A673 (cell line): ENCODE data around the gene RAB25. TPM values are rescaled to one million over a fixed set of nuclear protein-coding genes. Genes with fewer than 3 reads are reported as not detected.

Experiments used
- BruUV-seq: library from RNA; stranded (reverse); fragments of 400-500 nt; replicated peaks from 2 replicates; lab custom pipeline; 2021; lab: Mats Ljungman, UMichigan
- CTCF ChIA-PET: fragments of 300-600 bp; sonication (Branson Sonifier 250); formaldehyde crosslinking; loops from one replicate; lab custom pipeline; 2022; ENCODE audit warnings: antibody characterized with exemption; lab: Charles Lee
- POLR2A ChIA-PET: fragments of 300-600 bp; sonication (Branson Sonifier 250); formaldehyde crosslinking; loops from one replicate; lab custom pipeline; 2022; ENCODE audit warnings: antibody characterized with exemption; ENCODE audit not compliant: low non-redundant PET; lab: Charles Lee
- DNase-seq: peaks from one replicate; pipeline ENCODE4 v3.0.0-alpha.2; 2015; ENCODE audit warnings: low spot score
- H3K27ac ChIP-seq: fragments of 200-600 bp; sonication (generic); 2 replicates; pipeline ENCODE4 v1.5.1; 2016; ENCODE audit warnings: mixed run types, low read depth, mild to moderate bottlenecking, mixed read lengths, antibody characterized with exemption, low read length; ENCODE audit not compliant: poor library complexity, severe bottlenecking
- H3K27me3 ChIP-seq: fragments of 200-600 bp; sonication (generic); replicated peaks from 2 replicates; pipeline ENCODE4 v1.6.1; 2017; ENCODE audit warnings: mixed run types, low read depth, mild to moderate bottlenecking, mixed read lengths, antibody characterized with exemption, low read length; ENCODE audit not compliant: insufficient read depth, poor library complexity
- H3K36me3 ChIP-seq: fragments of 200-600 bp; sonication (generic); 2 replicates; pipeline ENCODE4 v1.6.1; 2016; ENCODE audit warnings: mixed run types, mild to moderate bottlenecking, mixed read lengths, antibody characterized with exemption, low read length; ENCODE audit not compliant: insufficient read depth, poor library complexity, severe bottlenecking
- H3K4me1 ChIP-seq: fragments of 200-600 bp; sonication (generic); 2 replicates; pipeline ENCODE4 v1.6.1; 2017; ENCODE audit warnings: mixed run types, mild to moderate bottlenecking, mixed read lengths, antibody characterized with exemption, low read length; ENCODE audit not compliant: insufficient read depth, poor library complexity, severe bottlenecking
- H3K4me3 ChIP-seq: fragments of 200-600 bp; sonication (generic); 2 replicates; pipeline ENCODE4 v1.5.1; 2016; ENCODE audit warnings: low read depth, mixed run types, mild to moderate bottlenecking, mixed read lengths, low read length; ENCODE audit not compliant: poor library complexity, severe bottlenecking
- H3K9me3 ChIP-seq: fragments of 200-600 bp; sonication (generic); 2 replicates; pipeline ENCODE4 v1.6.1; 2016; ENCODE audit warnings: mixed run types, low read depth, mild to moderate bottlenecking, mixed read lengths, antibody characterized with exemption, low read length; ENCODE audit not compliant: poor library complexity, severe bottlenecking
- CTCF ChIP-seq: fragments of 300-800, 200-600 bp; sonication (generic); conservative IDR thresholded peaks from 2 replicates; pipeline ENCODE4 v1.5.1; 2017; ENCODE audit warnings: low read depth, mild to moderate bottlenecking, antibody characterized with exemption, low read length, moderate library complexity, mixed read lengths
- EZH2 ChIP-seq: fragments of 200-600 bp; sonication (generic); IDR thresholded peaks from 2 replicates; pipeline ENCODE4 v1.6.1; 2017; ENCODE audit warnings: borderline replicate concordance, low read depth, mild to moderate bottlenecking, mixed read lengths, antibody characterized with exemption, low read length; ENCODE audit not compliant: poor library complexity, severe bottlenecking
- intact Hi-C: fragments of 100-400 bp; cut with micrococcal nuclease; formaldehyde crosslinking; loops from one replicate; pipeline ENCODE4 v1.10.0; 2022; ENCODE audit not compliant: unreplicated experiment
- total RNA-seq: library from RNA; stranded (reverse); gene quantifications from 2 replicates; pipeline ENCODE4 v1.2.3, GENCODE V29; 2021

RAB25 gene
- total RNA-seq, 1 experiment from 2014 or later = 0.47 TPM

- ChIA-PET CTCF (interaction anchor here (0.6 to 3.2 kb wide), 7 partner anchors 17 to 133 kb away, joined by 3 to 56 read pairs (median 5); no protein-coding TSS in a partner anchor), POLR2A (no interaction called here)
- intact Hi-C loops = no loop called here
- Histone ChIP-seq H3K4me1 (peaks cover 15% of the 10 kb centered on the region), H3K4me3 (no peak overlapping the region), H3K27me3 (no peaks in the 10 kb centered on the region), H3K9me3 (no peaks in the 10 kb centered on the region), H3K27ac (no peak overlapping the region), H3K36me3 (no peaks in the 10 kb centered on the region)
- no TSS peak for BruUV-seq
- TF ChIP-seq EZH2 = no peak
- peak; percentile 99 for TF ChIP-seq CTCF
- DNase-seq = peak; percentile 90
Observed at GRCh38 chr1:156096640-156097391, 35.9 kb downstream of the RAB25 start.

GRCh38 chr1:156097499-156098178, 36.7 kb downstream of the RAB25 start:
- H3K36me3 ChIP-seq = no peaks in the 10 kb centered on the region
- H3K4me3 ChIP-seq = no peak overlapping the region
- no peaks in the 10 kb centered on the region for H3K27me3 ChIP-seq
- H3K27ac ChIP-seq = no peak overlapping the region
- ChIA-PET CTCF (interaction anchor here (0.5 to 3.2 kb wide), 4 partner anchors 16 to 31 kb away, joined by 3 to 56 read pairs (median 4); no protein-coding TSS in a partner anchor), POLR2A (no interaction called here)
- peaks cover 20% of the 10 kb centered on the region for H3K4me1 ChIP-seq
- no peak for DNase-seq
- no TSS peak for BruUV-seq
- TF ChIP-seq EZH2 (no peak), CTCF (no peak)
- H3K9me3 ChIP-seq = no peaks in the 10 kb centered on the region
- intact Hi-C loops = no loop called here

- no peak overlapping the region for H3K27ac ChIP-seq
- ChIA-PET POLR2A (no interaction called here), CTCF (interaction anchor here (2.1 kb wide), 1 partner anchor 31 kb away, joined by 12 read pairs; no protein-coding TSS in a partner anchor)
- no TSS peak for BruUV-seq
- TF ChIP-seq EZH2 = no peak
- H3K4me3 ChIP-seq = no peak overlapping the region
- no peaks in the 10 kb centered on the region for H3K27me3 ChIP-seq
- no peaks in the 10 kb centered on the region for H3K9me3 ChIP-seq
- intact Hi-C loops = no loop called here
- H3K4me1 ChIP-seq = peaks cover 31% of the 10 kb centered on the region
- DNase-seq = no peak
- H3K36me3 ChIP-seq = no peaks in the 10 kb centered on the region
Observed at GRCh38 chr1:156098784-156099183, 37.8 kb downstream of the RAB25 start.
